ENCODE measurements around the gene NXPH3.

- TF ChIP-seq CTCF (IDR thresholded peaks at IDR 0.05), result no peak
- TF ChIP-seq, protein P1, sequence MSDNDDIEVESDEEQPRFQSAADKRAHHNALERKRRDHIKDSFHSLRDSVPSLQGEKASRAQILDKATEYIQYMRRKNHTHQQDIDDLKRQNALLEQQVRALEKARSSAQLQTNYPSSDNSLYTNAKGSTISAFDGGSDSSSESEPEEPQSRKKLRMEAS (IDR thresholded peaks at IDR 0.05; ENCODE audit: low read depth), result no peak
- TF ChIP-seq TAF1 (IDR thresholded peaks at IDR 0.05; ENCODE audit: borderline replicate concordance, low read depth, low read length), result no peak
- no peak for TF ChIP-seq FOXM1 (IDR thresholded peaks at IDR 0.05; ENCODE audit: low read depth)
- no peak for TF ChIP-seq EP300 (IDR thresholded peaks at IDR 0.05; ENCODE audit: borderline replicate concordance in 1 of 2, low read depth in 1 of 2, low read length in 1 of 2)
- TF ChIP-seq EZH2phosphoT487 (IDR thresholded peaks at IDR 0.05; ENCODE audit: borderline replicate concordance, low read depth), result no peak
- no peak for TF ChIP-seq RAD21 (IDR thresholded peaks at IDR 0.05; ENCODE audit: low read length)
- no peak for TF ChIP-seq YY1 (IDR thresholded peaks at IDR 0.05; ENCODE audit: low read depth)
- no peak for TF ChIP-seq CHD2 (IDR thresholded peaks at IDR 0.05; ENCODE audit: low read length, partially characterized antibody)
- TF ChIP-seq USF1 (IDR thresholded peaks at IDR 0.05; ENCODE audit: borderline replicate concordance, low read depth), result no peak
- no peak for TF ChIP-seq REST (IDR thresholded peaks at IDR 0.05; ENCODE audit: low read depth, low read length)
These were observed 5.4 kb downstream of the NXPH3 start for GRCh38 chr17:49580981-49581647.

Data from SK-N-SH (cell line).